ENCODE data around the gene ANKRD6.

GRCh38 chr6:89489078-89489477, 56.1 kb downstream of the ANKRD6 start:
- TF ChIP-seq EP300 (IDR thresholded peaks at IDR 0.05): no peak
- no peak for TF ChIP-seq POLR2A (IDR thresholded peaks at IDR 0.05)
- no peak for TF ChIP-seq CTCF (IDR thresholded peaks at IDR 0.05)
- TF ChIP-seq POLR2AphosphoS5 (IDR thresholded peaks at IDR 0.05): no peak
